ENCODE measurements around the gene LST1.

The LST1 gene

GRCh38 chr6:31581434-31582229 is 4.4 kb upstream of the LST1 start:
- CTCF ChIA-PET, result interaction anchor here (2.4 to 54.8 kb wide), 4 partner anchors 11 to 74 kb away, joined by 6 to 2725 read pairs (median 1370); partner anchors contain the start of genes AIF1, APOM, ATP6V1G2 and DDX39B
- POLR2A ChIA-PET, result interaction anchor here (0.9 to 2.2 kb wide), 5 partner anchors 11 to 83 kb away, joined by 3 to 8 read pairs (median 3); partner anchors contain the start of genes MICB and NCR3
- TF ChIP-seq, protein P1, sequence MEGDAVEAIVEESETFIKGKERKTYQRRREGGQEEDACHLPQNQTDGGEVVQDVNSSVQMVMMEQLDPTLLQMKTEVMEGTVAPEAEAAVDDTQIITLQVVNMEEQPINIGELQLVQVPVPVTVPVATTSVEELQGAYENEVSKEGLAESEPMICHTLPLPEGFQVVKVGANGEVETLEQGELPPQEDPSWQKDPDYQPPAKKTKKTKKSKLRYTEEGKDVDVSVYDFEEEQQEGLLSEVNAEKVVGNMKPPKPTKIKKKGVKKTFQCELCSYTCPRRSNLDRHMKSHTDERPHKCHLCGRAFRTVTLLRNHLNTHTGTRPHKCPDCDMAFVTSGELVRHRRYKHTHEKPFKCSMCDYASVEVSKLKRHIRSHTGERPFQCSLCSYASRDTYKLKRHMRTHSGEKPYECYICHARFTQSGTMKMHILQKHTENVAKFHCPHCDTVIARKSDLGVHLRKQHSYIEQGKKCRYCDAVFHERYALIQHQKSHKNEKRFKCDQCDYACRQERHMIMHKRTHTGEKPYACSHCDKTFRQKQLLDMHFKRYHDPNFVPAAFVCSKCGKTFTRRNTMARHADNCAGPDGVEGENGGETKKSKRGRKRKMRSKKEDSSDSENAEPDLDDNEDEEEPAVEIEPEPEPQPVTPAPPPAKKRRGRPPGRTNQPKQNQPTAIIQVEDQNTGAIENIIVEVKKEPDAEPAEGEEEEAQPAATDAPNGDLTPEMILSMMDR (IDR thresholded peaks at IDR 0.05; ENCODE audit: control extremely low read depth, extremely low read depth, low read depth, missing control alignments), result no peak
- no peak for DNase-seq (ENCODE audit: extremely low spot score)

- ChIA-PET POLR2A (interaction anchor here (0.5 to 1.9 kb wide), 3 partner anchors 11 to 84 kb away, joined by 3 to 8 read pairs (median 5); partner anchors contain the start of genes MICB and NCR3), CTCF (interaction anchor here (0.8 to 54.8 kb wide), 4 partner anchors 10 to 213 kb away, joined by 3 to 2725 read pairs (median 1370); partner anchors contain the start of genes AIF1, ATP6V1G2, DDX39B and LST1)
- TF ChIP-seq, protein P1 (IDR thresholded peaks at IDR 0.05; ENCODE audit: control extremely low read depth, extremely low read depth, low read depth, missing control alignments), result no peak
- DNase-seq (ENCODE audit: extremely low spot score), result no peak
These were observed 3.8 kb upstream of the LST1 start, which contains the start of gene LTB for GRCh38 chr6:31582230-31582643. LTB (minus strand) TSS chr6:31582424; CDS start chr6:31582417, 7 bp downstream.

DNA sequence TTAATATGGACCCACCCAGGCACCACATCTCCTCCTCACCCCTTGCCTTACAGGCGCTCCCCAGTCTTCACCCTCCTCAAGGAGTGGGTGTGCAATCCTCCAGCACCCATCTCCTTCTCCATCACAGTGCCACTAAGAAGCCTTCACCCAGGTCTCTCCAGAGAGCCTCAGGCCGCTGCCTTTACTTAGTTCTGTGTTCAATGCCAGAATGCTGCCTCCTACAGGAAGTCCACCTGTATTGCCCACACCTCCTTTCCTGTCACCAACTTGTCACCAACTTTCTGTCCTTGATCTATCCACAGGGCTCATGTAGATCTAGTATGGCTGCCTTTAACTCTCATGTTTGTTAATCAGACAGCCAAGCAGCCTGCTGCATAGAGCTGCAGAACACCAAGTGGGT is 586 bp upstream of the LST1 start:
- CTCF ChIA-PET, result interaction anchor here (1.0 to 54.8 kb wide), 5 partner anchors 7 to 92 kb away, joined by 3 to 2725 read pairs (median 10); partner anchors contain the start of genes ATP6V1G2, DDX39B, LST1 and LTA
- no peak for DNase-seq (ENCODE audit: extremely low spot score)
- POLR2A ChIA-PET, result interaction anchor here (0.6 to 3.0 kb wide), 5 partner anchors 9 to 61 kb away, joined by 3 to 41 read pairs (median 3); partner anchors contain the start of genes DDX39B, NFKBIL1 and TNF
- TF ChIP-seq, protein P1 (IDR thresholded peaks at IDR 0.05; ENCODE audit: control extremely low read depth, extremely low read depth, low read depth, missing control alignments), result peak; percentile 47

GRCh38 chr6:31586599-31587281 is 663 bp downstream of the LST1 start:
- CTCF ChIA-PET, result interaction anchor here (1.6 to 54.8 kb wide), 4 partner anchors 5 to 93 kb away, joined by 3 to 2725 read pairs (median 1368); partner anchors contain the start of genes ATP6V1G2, DDX39B, LST1 and LTA
- no peak for DNase-seq (ENCODE audit: extremely low spot score)
- POLR2A ChIA-PET, result interaction anchor here (0.8 to 3.0 kb wide), 3 partner anchors 11 to 45 kb away, joined by 3 to 41 read pairs (median 3); partner anchors contain the start of genes DDX39B and TNF
- TF ChIP-seq, protein P1 (IDR thresholded peaks at IDR 0.05; ENCODE audit: control extremely low read depth, extremely low read depth, low read depth, missing control alignments), result no peak

DNA sequence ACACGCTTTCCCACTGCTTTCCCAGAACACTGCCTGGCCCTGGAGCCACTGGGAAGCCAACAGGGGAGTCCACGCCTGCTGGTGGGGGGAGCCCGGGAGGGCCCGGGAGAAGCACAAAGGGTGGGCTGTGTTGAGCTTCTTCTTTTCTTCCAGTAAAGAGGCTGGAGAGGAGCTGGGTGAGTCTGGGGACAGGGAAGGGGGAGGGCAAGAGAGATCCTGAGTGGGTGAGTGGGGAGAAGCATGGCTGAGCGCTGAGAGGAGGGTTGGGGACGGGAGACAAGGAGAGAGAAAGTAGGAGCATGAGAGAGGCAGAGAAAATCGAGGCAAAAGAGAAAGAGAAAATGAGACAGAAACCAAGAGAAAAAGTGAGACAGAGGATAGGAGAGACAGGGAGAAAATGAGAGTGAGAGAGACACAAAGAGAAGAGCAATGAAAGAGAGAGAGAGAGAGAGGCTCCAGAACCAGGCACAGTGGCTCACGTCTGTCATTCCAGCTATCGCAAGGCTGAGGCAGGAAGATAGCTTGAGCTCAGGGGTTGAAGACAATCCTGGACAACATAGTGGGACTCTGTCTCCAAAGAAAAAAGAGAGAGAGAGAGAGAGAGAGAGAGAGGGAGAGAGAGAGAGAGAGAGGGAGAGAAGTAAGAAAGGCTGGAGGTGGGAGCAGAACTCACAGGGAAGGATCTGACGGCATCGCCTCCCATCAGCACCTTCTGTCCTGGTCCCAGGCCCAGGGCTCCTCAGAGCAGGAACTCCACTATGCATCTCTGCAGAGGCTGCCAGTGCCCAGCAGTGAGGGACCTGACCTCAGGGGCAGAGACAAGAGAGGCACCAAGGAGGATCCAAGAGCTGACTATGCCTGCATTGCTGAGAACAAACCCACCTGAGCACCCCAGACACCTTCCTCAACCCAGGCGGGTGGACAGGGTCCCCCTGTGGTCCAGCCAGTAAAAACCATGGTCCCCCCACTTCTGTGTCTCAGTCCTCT is 2.0 kb downstream of the LST1 start:
- CTCF ChIA-PET, result interaction anchor here (1.6 to 54.8 kb wide), 3 partner anchors 4 to 52 kb away, joined by 3 to 2725 read pairs (median 2725); partner anchors contain the start of genes ATP6V1G2, DDX39B, LST1 and LTA
- no peak for DNase-seq (ENCODE audit: extremely low spot score)
- TF ChIP-seq, protein P1 (IDR thresholded peaks at IDR 0.05; ENCODE audit: control extremely low read depth, extremely low read depth, low read depth, missing control alignments), result no peak
- POLR2A ChIA-PET, result interaction anchor here (0.5 to 3.0 kb wide), 4 partner anchors 9 to 32 kb away, joined by 3 to 41 read pairs (median 3); partner anchors contain the start of gene TNF

Measured in GM10248 (cell line).